Left renal cortex interstitium (tissue), 4 donors: ENCODE data around the gene CMTM5. TPM values are rescaled to one million over a fixed set of nuclear protein-coding genes. Genes with fewer than 3 reads are reported as not detected.
"Not testable (repeated sequence)": the region's sequence is repeated elsewhere in the genome, so short reads cannot be mapped to it uniquely, and the experiment has no call there.

Source experiments
- DNase-seq, 4 donors: peaks; one replicate each; pipeline ENCODE4 v3.0.0-alpha.2; 2013; ENCODE audit warnings: low read depth in 4 of 4, low spot score in 2 of 4, missing footprints in 1 of 4
- polyA plus RNA-seq, 4 donors: library from polyadenylated mRNA; unstranded; fragments of 120-200 nt; gene quantifications; one replicate each; pipeline ENCODE4 v1.2.1, GENCODE V29; 2013; ENCODE audit not compliant: insufficient read length in 4 of 4

Gene CMTM5
- polyA plus RNA-seq, 4 donors, result 1.5 to 3.2 (median 2.7) TPM

DNA sequence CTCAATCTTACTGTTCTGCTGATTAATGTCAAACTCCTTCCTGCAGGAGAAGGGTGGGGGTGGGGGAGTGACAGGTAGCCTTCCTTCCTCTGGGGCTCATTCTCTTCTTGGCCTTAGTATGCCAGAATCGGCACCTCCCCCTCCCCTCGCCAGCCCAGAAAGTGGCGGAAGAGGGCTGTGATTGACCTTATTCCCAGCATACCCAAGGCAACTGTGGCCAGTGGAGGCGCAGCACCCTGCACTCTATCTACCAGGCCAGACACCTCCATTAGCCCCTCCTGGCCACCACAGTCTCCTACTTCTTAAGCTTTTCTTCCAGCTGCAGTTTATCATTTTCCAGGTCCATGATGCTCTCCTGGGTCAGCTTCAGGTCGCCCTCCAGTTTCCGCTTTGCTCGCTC is 15.8 kb downstream of the CMTM5 start:
- DNase-seq, result no peak

DNA sequence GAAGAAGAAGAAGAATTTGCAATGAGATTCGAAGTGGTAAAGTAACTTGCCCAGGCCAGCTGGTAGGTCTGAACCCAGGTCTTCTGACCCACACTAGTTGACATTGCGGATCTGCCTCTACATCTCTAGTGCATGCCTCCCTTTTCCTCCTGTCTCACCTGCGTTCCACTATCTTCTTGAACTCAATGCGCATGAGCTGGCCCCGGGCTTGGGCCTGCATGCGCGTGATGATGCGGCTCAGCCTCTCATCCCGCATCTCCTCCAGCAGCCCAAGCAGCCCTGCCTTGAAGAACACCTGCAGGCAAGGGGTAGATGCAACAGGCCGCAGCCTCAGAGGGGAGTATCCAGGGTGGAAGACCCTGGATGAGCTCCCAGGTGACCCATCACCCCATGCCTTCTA is 19.3 kb downstream of the CMTM5 start:
- no peak for DNase-seq

DNA sequence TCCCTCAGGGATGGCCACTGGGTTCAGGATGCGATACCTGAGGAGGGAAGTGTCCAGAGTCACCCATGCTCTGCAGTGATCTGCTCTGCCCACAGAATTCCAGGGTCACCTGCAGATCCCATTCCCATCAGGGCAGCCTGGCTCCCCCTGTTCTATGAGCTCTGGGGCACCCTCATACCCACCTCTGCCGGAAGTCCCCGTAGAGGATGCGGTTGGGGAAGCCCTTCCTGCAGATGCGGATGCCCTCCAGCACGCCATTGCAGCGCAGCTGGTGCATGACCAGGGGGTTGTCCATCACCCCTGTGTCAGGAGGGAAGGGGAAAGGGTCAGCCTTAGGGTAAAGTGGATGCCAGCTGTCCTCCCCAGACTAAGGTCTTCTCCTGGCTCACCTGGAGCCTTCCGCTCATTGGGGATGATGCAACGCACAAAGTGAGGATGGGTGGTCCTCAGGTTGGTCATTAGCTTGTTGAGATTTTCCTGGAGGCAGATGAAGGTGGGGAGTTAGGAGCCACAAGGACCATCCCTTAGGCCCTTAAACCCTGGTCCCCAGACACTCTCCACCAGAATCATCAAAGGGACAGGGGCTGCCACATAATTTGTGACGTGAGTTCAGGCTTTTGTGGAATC is 20.0 kb downstream of the CMTM5 start:
- DNase-seq, result no peak

DNA sequence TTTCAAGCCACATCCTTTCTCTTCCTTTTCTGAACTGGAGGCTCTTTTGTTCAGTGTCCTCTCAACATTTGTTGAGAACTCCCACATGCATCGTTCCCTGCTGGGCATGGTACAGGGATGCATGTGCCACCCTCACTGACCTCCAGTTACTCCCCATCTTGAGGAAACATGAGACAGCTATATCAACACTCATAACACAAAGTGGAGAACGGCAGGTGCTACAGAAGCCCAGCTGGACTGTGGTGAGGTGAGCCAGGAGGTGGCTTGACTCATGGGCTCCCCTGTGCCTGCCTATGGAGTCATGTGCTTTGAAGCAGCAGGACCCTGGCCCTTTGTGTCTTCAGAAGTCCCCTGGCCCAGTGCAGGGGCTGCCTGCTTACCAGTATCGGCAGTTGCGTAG is 21.5 kb downstream of the CMTM5 start:
- DNase-seq, result no peak

DNA sequence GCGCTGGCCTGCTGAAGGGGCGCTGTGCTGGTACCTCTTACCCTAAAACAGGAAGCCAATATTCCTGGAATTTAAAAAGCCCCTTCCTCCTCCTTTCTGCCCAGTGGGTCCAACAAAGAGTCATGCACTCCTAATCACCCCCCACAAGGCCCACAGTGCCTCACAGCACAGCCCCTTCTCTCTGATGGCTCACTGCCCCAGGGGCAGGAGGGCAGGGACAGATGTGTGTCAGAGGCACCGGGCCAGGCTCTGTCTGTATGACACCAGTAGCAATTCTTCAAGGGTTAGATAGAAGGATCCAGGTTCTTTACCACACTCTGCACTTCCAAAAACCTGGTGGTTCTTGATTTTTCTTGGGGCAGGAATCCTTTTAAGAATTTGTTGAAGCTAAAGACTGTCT is 22.3 kb downstream of the CMTM5 start:
- no peak for DNase-seq

DNA sequence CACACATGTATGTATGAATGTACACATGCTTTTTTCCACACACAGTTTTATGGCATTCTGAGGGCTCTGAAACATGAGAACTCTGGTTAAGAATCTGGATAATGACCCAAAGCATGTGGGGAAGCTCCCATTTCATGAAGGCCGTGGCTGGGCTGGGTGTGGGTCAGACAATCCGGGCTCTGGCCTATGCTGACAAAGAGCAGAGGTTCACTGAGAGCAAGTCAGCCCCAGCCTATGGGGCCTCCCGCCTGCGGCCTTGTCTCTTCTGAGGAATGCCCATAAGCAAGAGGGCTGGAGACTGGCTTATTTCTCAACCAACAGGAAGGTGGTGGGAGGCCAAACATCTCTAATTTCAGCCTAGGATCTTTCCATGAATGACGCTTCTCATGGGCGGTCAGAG is 22.7 kb downstream of the CMTM5 start:
- DNase-seq, result no peak

DNA sequence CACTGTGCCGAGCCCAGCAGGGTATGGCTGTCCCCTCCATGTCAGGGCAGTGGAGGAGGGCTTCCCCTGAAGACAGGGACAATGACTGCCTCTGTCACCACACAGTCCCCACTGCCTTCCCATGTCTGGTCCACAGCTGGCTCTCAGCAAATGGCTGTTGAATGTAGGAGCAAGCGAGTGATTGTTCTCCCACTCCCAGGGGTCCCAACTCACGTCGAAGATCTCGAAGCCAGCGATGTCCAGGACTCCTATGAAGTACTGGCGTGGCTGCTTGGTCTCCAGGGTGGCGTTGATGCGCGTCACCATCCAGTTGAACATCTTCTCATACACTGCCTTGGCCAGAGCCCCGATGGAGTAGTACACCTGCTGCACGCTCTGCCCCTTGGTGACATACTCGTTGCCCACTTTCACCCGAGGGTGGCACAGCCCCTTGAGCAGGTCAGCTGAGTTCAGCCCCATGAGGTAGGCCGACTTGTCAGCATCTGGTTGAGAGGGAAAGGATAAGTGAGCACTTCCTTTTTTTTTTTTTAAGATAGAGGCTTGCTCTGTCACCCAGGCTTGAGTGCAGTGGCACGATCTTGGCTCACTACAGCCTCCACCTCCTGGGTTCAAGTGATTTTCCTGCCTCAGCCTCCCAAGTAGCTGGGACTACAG is 23.8 kb downstream of the CMTM5 start:
- not testable (repeated sequence) for DNase-seq

DNA sequence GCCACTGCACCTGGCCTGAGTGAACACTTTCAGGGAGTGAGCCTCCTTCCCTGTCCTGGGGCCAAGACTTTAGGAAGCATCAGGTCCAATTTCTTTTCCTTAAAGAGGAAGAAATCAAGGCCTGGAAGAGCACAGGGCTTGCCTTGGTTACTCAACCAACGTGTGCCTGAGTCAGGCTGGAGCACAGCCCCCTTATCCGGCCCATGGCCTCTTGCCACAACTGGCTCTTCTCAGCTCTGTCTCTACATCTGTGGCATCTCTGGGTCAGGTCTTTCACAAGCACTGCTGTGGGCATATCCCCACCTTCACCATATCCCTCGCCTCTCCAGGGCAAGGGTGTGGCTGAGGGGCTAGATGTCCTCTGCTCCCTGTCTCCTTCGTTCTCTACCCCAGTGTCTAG is 24.4 kb downstream of the CMTM5 start:
- no peak for DNase-seq

DNA sequence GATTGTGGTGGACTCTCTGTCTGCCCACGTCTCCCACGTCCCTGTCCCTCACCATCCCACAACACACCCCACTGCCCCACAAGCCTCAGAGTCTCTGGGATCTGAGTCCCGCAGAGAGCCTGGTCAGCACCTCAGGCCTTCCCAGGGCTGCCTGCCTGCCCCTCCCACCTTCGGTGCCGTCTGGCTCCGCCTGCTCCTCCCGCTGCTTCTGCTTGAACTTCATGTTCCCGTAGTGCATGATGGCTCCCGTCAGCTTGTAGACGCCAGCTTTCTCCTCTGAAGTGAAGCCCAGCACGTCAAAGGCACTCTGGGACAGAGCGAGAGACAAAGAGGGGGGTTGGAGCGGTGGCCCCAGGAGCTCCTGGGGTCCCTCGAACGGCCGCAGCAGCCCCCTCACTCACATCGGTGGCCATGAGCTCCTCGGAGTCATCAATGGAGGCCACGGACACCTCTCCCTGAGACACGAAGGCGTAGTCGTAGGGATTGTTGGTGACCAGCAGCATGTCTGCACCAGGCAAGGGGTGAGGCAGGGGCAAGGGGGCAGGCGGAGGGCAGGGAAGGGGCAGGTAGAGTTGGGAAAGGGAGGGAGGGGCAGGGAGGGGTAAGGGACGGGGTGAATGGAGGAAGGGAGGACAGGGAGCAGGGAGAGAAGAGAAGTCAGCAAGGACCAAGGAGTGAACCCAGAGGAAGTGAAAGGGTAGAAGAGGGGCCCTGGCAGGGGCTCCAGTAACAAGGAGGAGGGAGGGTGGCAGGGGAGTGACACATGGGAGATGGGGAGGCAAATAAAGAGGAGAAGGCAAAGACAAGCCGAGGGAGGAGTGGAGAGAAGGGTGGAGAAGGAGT is 25.7 kb downstream of the CMTM5 start:
- DNase-seq, result no peak

DNA sequence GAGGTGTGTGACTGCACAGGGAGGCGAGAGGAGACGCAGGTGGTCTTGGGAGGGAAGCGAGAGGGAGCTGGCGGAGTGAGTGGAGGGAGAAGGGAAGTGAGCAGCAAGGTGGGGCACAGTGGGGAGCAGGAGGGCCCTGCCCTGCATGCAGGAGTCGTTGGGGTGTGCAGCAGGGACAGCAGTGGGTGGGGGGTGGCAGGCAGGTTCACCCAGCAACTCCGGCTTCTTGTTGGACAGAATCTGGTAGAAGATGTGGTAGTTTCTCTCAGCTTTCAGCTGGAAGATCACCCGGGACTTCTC is 26.2 kb downstream of the CMTM5 start:
- DNase-seq, result no peak

DNA sequence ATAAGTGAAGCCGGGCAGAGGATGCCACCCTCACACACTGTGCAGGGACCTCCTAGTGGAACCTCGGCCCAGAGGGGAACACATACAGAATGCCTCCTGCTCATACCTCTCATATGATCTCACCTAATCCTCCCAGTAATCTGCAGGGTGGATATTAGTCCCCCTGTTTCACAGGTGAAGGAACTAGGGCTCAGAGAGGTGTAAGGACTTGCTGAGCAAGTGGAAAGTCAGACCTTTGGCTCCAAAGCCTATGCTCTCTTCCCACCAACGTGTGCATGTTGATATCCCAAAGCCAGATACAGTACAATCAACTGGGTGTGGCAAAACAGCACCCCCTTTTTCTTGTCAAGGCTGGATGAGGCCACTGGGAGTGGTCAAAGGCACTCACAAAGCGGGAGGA is 27.1 kb downstream of the CMTM5 start:
- no peak for DNase-seq

DNA sequence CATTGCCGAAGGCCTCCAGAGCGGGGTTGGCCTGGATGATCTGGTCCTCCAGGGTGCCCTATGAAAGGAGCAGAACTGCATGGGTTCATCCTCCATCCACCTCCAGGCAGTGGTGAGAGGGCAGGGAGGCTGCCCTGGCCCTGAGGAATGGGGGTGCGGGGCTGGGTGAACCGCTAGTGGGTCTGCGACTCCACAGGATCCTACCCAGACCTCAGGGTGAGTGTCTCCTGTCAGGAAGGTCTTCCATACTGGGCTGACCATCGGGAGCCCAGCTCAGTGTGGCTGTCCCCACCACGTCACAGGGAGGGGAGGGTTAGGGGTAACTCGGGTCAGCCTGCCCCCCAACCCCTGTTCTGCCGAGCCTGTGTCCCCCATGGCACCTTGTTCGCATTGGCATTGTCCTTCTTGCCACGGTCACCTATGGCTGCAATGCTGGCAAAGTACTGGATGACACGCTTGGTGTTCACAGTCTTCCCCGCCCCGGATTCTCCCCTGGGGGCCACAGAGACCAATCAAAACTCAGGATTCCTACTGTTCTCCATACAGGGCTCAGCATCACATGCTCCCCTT is 27.6 kb downstream of the CMTM5 start:
- no peak for DNase-seq

DNA sequence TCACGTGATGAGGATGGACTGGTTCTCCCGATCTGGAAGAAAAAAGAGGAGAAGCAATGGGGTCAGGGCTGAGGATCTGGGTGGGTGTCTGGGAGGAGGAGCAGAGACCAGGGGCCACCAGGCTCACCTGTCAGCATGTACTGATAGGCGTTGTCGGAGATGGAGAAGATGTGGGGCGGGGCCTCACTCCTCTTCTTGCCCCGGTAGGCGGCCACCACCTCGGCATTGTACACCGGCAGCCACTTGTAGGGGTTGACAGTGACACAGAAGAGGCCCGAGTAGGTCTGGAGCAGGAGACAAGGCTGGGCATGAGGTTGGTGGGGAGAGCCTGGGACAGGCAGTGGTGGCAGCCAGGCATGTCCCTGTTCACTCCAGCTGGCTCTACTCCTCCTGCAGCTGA is 28.2 kb downstream of the CMTM5 start:
- no peak for DNase-seq

DNA sequence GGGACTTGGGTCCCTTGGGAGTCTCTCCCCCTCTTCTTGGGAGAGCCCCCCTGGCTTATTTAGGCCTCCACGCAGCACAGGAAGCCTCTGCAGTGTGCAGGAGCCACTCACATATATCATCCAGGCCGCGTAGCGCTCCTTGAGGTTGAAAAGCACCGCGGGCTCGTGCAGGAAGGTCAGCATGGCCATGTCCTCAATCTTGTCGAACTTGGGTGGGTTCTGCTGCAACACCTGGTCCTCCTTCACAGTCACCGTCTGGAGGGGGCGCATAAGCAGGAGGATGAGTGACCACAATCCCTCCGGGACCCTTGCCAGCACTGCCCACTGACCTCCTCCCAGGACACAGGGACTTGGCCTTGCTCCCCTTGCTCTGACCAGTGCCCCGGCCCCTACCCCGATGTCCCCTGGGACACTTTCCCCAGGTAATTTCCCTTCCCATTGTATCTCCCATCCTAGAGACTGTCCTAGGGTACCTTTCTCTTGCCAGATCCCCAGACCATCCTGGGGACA is 28.7 kb downstream of the CMTM5 start:
- DNase-seq, result no peak

DNA sequence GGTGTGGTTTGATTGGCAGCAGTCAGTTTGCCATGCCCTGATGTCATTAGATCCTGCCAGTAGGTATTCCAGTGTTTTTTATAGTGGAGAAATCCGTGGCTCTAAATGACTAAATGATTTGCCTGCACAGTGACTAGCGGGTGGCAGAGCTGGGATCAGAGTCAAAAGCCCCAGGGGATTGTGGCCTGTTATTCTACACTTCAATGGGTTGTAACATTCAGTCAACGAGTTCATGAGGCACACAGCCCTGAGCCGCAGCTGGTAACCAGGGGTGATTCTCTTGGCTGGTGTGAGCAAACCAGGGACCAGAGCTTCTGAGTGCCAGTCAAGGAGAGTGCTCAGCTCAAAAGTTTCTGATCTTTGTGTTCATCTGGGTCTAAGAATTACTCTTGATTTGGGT is 29.4 kb downstream of the CMTM5 start:
- DNase-seq, result no peak

DNA sequence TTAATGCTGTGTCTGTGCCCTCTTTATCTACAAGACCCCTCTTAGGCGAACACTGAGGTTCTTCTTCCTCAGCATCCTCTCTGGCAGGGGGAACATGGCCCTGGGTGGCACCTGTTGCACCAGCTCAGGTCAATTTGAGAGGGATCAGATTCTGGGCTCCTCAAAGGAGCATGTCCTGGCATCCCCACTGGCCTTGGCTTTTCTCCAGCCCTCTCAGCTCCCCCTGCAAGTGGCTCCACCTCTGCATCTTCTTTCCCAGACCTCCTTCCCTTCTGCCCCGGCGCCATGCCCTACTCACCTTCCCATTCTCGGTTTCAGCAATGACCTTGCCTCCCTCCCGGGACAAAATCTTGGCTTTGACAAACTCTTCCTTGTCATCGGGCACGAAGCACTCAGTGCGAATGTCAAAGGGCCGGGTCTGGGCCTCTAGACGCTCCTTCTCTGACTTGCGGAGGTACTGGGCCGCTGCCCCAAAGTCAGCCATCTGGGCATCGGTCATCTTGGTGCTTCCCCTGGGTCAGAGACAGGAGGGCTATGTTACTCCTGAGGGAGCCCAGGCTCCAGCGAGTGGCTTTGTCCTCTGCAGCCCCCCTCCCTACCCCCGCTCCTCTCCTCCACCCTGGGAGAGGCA is 30.0 kb downstream of the CMTM5 start:
- no peak for DNase-seq

DNA sequence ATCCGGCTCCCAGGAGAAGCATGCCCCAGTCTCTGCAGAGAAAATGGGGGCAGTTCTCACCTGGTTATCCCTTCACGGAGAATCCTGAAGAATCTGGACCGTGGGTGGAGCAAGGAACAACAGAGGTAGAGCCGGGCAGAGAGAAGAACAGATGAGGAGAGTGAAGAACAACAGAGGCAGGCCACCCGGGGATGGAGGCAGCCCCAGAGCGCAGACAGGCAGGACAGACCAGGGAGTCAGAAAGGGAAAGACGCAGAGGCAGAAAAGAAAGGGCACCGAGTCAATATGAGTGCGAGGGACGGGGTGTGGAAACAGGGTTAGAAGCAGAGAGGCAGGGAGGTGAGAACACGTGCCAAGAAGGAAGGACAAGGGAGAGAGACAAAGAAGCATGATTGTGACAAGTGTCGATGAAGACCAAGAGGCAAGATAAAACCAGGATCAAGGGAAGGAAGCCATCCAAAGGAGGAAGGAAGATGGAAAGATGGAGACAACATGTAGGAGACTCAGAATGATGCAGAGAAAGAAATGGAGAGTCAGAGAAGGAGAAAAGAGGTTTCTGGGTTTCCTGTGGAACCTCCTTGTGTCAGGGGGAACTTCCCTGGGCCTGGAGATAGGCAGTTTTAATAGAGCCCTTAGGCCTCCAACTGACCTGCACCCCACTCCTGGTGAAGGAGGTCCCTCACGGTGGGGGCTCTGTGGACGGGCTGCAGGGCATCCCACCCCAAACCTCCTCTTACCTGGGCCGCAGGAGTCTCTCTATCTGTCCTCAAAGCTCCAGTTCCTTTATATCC is 30.9 kb downstream of the CMTM5 start, which contains the start of gene MYH6:
Gene MYH6 (minus strand): TSS at position 758 of the 791 bp plus-strand sequence. CDS start 1,050 bp downstream, outside the sequence.
- no peak for DNase-seq

DNA sequence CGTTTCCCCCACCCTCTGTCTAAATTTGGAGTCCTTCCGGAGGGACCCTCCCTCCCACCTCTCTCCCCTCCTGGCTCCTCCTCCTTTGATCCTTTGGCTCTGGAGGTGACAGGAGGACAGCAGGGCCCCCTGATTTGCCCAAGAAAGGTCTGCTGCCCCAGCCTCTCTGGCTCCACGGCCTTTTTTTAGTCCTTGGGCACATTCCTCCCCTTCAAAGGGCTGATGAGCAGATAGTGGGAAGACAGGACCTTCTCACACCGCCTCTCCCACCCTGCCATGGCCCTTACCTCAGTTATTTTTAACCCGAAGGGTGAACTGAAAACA is 31.4 kb downstream of the CMTM5 start:
- no peak for DNase-seq

DNA sequence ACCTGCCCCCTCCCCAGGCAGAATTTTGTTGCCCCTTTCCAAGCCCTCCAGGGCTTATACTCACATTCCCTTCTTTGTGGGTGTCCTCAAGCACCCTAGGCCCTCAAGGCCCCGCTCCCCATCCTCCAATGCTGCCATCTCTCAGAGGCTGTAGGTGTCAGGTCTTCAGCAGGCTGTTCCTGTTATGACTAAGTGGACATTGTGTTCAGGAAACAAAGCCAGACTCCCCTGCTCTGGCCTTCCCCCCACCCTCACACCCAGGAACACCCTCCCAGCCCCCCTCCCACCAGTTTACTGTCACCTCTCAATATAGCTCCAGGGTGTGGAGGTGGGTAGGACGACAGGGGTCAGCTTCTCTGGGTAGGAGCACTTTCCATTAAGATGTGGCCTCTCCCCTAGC is 32.6 kb downstream of the CMTM5 start:
- DNase-seq, result no peak

DNA sequence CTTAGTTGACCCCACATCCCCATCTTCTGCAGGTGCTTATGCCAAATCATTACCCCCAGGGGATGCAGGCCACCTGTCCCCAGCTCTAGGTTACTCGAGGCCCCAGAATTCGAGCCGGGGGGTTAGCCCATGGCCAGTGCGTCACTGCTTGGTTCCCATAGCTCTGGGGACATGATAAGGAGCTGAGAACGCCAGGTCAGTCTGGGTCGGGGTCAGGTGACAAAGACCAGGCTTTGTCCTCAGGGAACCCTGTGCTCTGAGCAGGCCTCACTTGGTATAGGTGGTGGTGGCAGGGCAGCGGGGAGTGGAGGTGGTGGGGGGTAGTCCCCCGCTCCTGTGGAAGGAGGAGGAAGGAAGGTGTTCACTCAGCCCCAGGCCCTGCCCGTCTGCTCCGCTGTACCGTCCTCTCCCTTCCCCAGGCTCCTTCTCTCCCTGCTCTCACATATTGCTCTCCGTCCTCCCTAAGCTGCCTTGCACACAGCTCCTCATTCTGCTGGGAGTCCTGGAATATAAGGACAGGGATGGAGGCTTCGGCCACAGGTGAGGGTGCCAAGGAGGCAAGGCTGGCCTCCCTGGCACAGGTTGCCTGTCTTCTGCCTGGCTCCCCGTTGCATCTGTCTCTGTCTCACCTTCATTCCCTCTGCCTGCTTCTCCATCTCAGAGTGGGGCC is 33.3 kb downstream of the CMTM5 start:
- no peak for DNase-seq
